Gastrocnemius medialis (tissue), 4 donors: ENCODE measurements around the gene URB2. TPM values are rescaled to one million over a fixed set of nuclear protein-coding genes. Genes with fewer than 3 reads are reported as not detected.

ENCODE experiments used
- ATAC-seq, 2 donors: fragments of 150-250 bp; one replicate each; pipeline ENCODE4 v1.9.1; 2016
- DNase-seq, 2 donors: peaks; one replicate each; pipeline ENCODE4 v3.0.0-alpha.2; 2019
- H3K27ac ChIP-seq, 4 donors: fragments of 200-600 bp; sonication (generic); 1 replicate in 1 of 4; 2 replicates in 3 of 4; pipeline ENCODE4 v1.5.1; 2016 to 2018; ENCODE audit warnings: mild to moderate bottlenecking in 2 of 4, moderate library complexity in 1 of 4
- H3K27me3 ChIP-seq, 3 donors: fragments of 200-600 bp; sonication (generic) in 2 of 3; 1 replicate in 1 of 3; 2 replicates in 2 of 3; pipeline versions ENCODE4 v1.5.1 to v1.6.0; 2016 to 2019; ENCODE audit warnings: mild to moderate bottlenecking in 1 of 3, moderate library complexity in 1 of 3
- H3K36me3 ChIP-seq, 2 donors: fragments of 200-600 bp; sonication (generic) in 1 of 2; one replicate each; pipeline ENCODE4 v1.5.1; 2017 to 2018
- H3K4me1 ChIP-seq, 2 donors: fragments of 200-600 bp; sonication (generic) in 1 of 2; one replicate each; pipeline ENCODE4 v1.5.1; 2016 to 2017; ENCODE audit warnings: mild to moderate bottlenecking in 2 of 2
- H3K4me3 ChIP-seq, 4 donors: fragments of 200-600 bp; sonication (generic) in 3 of 4; 1 replicate in 1 of 4; 2 replicates in 3 of 4; pipeline ENCODE4 v1.5.1; 2016 to 2019; ENCODE audit warnings: mild to moderate bottlenecking in 2 of 4
- H3K9me3 ChIP-seq, 3 donors: fragments of 200-600 bp; sonication (generic) in 2 of 3; 1 replicate in 1 of 3; 2 replicates in 2 of 3; pipeline ENCODE4 v1.5.1; 2016 to 2019
- POLR2A ChIP-seq, 2 donors: fragments of 450-650 bp; IDR thresholded peaks; one replicate each; pipeline ENCODE4 v1.6.1; 2017; ENCODE audit warnings: antibody characterized with exemption in 2 of 2, mild to moderate bottlenecking in 2 of 2, moderate library complexity in 2 of 2
- in situ Hi-C, 4 donors: fragments of 200-750 bp; cut with MboI; loops; one replicate each; pipeline versions ENCODE4 v1.15.0 to v1.8.0; 2017; ENCODE audit warnings: low sequenced_read_pairs in 4 of 4
- intact Hi-C: fragments of 100-400 bp; cut with DNase I; formaldehyde crosslinking; loops from one replicate; pipeline ENCODE4 v1.15.1; 2023; ENCODE audit warnings: low total_unique reads
- total RNA-seq, 4 donors: library from RNA; depleted of rRNA; stranded (reverse); fragments of >200 nt; gene quantifications; one replicate each; pipeline versions ENCODE4 v1.1.0 to v1.2.3, GENCODE V29; 2016
- TF ChIP-seq, protein P1 (sequence below), 5 experiments: fragments of 450-650 bp in 3 of 5; fragments of 200-600 bp in 2 of 5; sonication (generic) in 2 of 5; IDR thresholded peaks in 4 of 5; conservative IDR thresholded peaks in 1 of 5; 1 replicate in 4 of 5; 2 replicates in 1 of 5; pipeline ENCODE4 v1.5.1; 2016 to 2019; ENCODE audit warnings: antibody characterized with exemption in 5 of 5, mild to moderate bottlenecking in 3 of 5, moderate library complexity in 3 of 5

The URB2 gene
- total RNA-seq, 4 donors from 2014 or later = 9.9 to 20.6 (median 13.4) TPM

- Histone ChIP-seq H3K4me3 (no peak overlapping the region), H3K9me3 (no peaks in the 10 kb centered on the region), H3K4me1 (no peaks in the 10 kb centered on the region), H3K27me3 (no peaks in the 10 kb centered on the region), H3K36me3 (peaks cover 0 to 93% of the 10 kb centered on the region in 2 donors), H3K27ac (no peak overlapping the region)
- ATAC-seq (no peak), DNase-seq (no peak)
- no peak for TF ChIP-seq POLR2A (IDR thresholded peaks at IDR 0.05)
- TF ChIP-seq, protein P1, sequence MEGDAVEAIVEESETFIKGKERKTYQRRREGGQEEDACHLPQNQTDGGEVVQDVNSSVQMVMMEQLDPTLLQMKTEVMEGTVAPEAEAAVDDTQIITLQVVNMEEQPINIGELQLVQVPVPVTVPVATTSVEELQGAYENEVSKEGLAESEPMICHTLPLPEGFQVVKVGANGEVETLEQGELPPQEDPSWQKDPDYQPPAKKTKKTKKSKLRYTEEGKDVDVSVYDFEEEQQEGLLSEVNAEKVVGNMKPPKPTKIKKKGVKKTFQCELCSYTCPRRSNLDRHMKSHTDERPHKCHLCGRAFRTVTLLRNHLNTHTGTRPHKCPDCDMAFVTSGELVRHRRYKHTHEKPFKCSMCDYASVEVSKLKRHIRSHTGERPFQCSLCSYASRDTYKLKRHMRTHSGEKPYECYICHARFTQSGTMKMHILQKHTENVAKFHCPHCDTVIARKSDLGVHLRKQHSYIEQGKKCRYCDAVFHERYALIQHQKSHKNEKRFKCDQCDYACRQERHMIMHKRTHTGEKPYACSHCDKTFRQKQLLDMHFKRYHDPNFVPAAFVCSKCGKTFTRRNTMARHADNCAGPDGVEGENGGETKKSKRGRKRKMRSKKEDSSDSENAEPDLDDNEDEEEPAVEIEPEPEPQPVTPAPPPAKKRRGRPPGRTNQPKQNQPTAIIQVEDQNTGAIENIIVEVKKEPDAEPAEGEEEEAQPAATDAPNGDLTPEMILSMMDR (IDR thresholded peaks at IDR 0.05 in 4 of 5, conservative IDR thresholded peaks at IDR 0.05 in 1 of 5) = no peak
- in situ Hi-C loops = no loop called here
- intact Hi-C loops = loop anchor here (5.0 kb wide), 1 partner anchor 356 kb away; no protein-coding TSS in a partner anchor
These were observed 22.4 kb downstream of the URB2 start for GRCh38 chr1:229648406-229648805.

GRCh38 chr1:229650045-229650444, 24.0 kb downstream of the URB2 start:
- TF ChIP-seq, protein P1 (IDR thresholded peaks at IDR 0.05 in 4 of 5, conservative IDR thresholded peaks at IDR 0.05 in 1 of 5) = no peak
- no peak for TF ChIP-seq POLR2A (IDR thresholded peaks at IDR 0.05)
- Histone ChIP-seq H3K9me3 (no peaks in the 10 kb centered on the region), H3K36me3 (peaks cover 0 to 83% of the 10 kb centered on the region in 2 donors), H3K4me3 (no peak overlapping the region), H3K27ac (no peak overlapping the region), H3K27me3 (no peaks in the 10 kb centered on the region), H3K4me1 (no peaks in the 10 kb centered on the region)
- intact Hi-C loops (no loop called here), in situ Hi-C loops (loop anchor here in 2 of 4 donors (10.0 to 25.0 kb wide), 2 partner anchors 337 to 665 kb away; no protein-coding TSS in a partner anchor)
- DNase-seq = no peak
- ATAC-seq = no peak

- Histone ChIP-seq H3K36me3 (peaks cover 0 to 83% of the 10 kb centered on the region in 2 donors), H3K27ac (no peak overlapping the region), H3K4me1 (no peaks in the 10 kb centered on the region), H3K4me3 (no peak overlapping the region), H3K9me3 (no peaks in the 10 kb centered on the region), H3K27me3 (no peaks in the 10 kb centered on the region)
- intact Hi-C loops = no loop called here
- DNase-seq = no peak
- TF ChIP-seq, protein P1 (IDR thresholded peaks at IDR 0.05 in 4 of 5, conservative IDR thresholded peaks at IDR 0.05 in 1 of 5) = no peak
- no peak for TF ChIP-seq POLR2A (IDR thresholded peaks at IDR 0.05)
- in situ Hi-C loops = loop anchor here in 2 of 4 donors (10.0 to 25.0 kb wide), 2 partner anchors 336 to 663 kb away; no protein-coding TSS in a partner anchor
- ATAC-seq = no peak
These were observed 25.5 kb downstream of the URB2 start for GRCh38 chr1:229651546-229651945.

DNA sequence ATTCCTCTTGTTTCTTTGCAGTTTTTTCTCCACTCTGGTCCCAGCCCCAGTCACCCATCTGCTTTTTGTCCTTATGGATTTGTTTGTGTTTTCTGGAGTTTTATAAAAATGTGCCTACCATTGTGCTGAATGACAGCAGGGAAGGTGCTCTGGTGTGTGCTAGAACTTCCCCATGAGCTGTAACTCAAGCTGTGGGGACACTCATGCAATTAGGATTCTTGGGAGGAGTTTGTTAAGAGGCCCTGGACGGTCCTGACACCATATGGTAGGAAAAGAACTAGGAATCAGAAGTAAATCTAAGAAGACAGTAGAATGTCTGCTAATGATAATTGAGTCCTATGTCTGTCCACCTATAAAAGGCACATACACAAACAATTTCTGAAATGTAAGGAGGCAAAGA, 27.4 kb downstream of the URB2 start:
- no peaks in the 10 kb centered on the region for H3K9me3 ChIP-seq
- no peaks in the 10 kb centered on the region for H3K27me3 ChIP-seq
- no peak for ATAC-seq
- H3K4me3 ChIP-seq = no peak overlapping the region
- TF ChIP-seq POLR2A (IDR thresholded peaks at IDR 0.05) = no peak
- TF ChIP-seq, protein P1 (IDR thresholded peaks at IDR 0.05 in 4 of 5, conservative IDR thresholded peaks at IDR 0.05 in 1 of 5) = no peak
- no peaks in the 10 kb centered on the region for H3K4me1 ChIP-seq
- no peak for DNase-seq
- peaks cover 0 to 79% of the 10 kb centered on the region in 2 donors for H3K36me3 ChIP-seq
- intact Hi-C loops = no loop called here
- H3K27ac ChIP-seq = no peak overlapping the region
- in situ Hi-C loops = loop anchor here in 2 of 4 donors (10.0 to 25.0 kb wide), 2 partner anchors 334 to 661 kb away; no protein-coding TSS in a partner anchor

- intact Hi-C loops (no loop called here), in situ Hi-C loops (loop anchor here in 2 of 4 donors (5.0 to 25.0 kb wide), 3 partner anchors 332 to 659 kb away; no protein-coding TSS in a partner anchor)
- TF ChIP-seq, protein P1 (IDR thresholded peaks at IDR 0.05 in 4 of 5, conservative IDR thresholded peaks at IDR 0.05 in 1 of 5) = no peak
- no peak for TF ChIP-seq POLR2A (IDR thresholded peaks at IDR 0.05)
- Histone ChIP-seq H3K4me1 (no peaks in the 10 kb centered on the region), H3K4me3 (no peak overlapping the region), H3K27ac (no peak overlapping the region), H3K36me3 (peaks cover 0 to 80% of the 10 kb centered on the region in 2 donors), H3K9me3 (no peaks in the 10 kb centered on the region), H3K27me3 (no peaks in the 10 kb centered on the region)
- DNase-seq (no peak), ATAC-seq (no peak)
These were observed 29.7 kb downstream of the URB2 start for GRCh38 chr1:229655781-229656180.
